Endothelial cell of umbilical vein (primary cell): Measurements from ENCODE around the gene MYO5B. TPM values are rescaled to one million over a fixed set of nuclear protein-coding genes. Genes with fewer than 3 reads are reported as not detected.

Experiments
- BruUV-seq: library from RNA; stranded (reverse); fragments of 400-500 nt; replicated peaks from 2 replicates; lab custom pipeline; 2021; lab: Mats Ljungman, UMichigan
- CTCF ChIA-PET: fragments of 300-600, 350-600 bp; sonication (Branson Sonifier 250); formaldehyde crosslinking; loops from one replicate; lab custom pipeline; 2021; ENCODE audit warnings: antibody characterized with exemption, inconsistent platforms; lab: Charles Lee
- POLR2A ChIA-PET: fragments of 300-600, 350-600 bp; sonication (Branson Sonifier 250); formaldehyde crosslinking; loops from one replicate; lab custom pipeline; 2021; ENCODE audit warnings: antibody characterized with exemption, inconsistent platforms; lab: Charles Lee
- DNase-seq: peaks from one replicate; pipeline ENCODE4 v3.0.0-alpha.2; 2011; ENCODE audit warnings: low read depth, low spot score
- FAIRE-seq: peaks from 2 replicates; lab custom pipeline; 2011; peaks lifted over from hg19 to GRCh38; lab: Jason Lieb, UNC
- H2AFZ ChIP-seq: 2 replicates; pipeline ENCODE4 v1.6.0; 2012; ENCODE audit warnings: low read depth, low read length, control low read depth, inconsistent platforms
- H3K27ac ChIP-seq: 2 replicates; pipeline ENCODE4 v1.5.1; 2011; ENCODE audit warnings: low read depth, mild to moderate bottlenecking, control low read depth, low read length, moderate library complexity; ENCODE audit not compliant: insufficient read depth
- H3K27me3 ChIP-seq, 2 experiments: 2 replicates each; pipeline versions ENCODE4 v1.6.0 to v1.6.1; 2011; ENCODE audit warnings: low read length in 2 of 2, mixed read lengths in 1 of 2; ENCODE audit not compliant: control insufficient read depth in 2 of 2, insufficient read depth in 2 of 2
- H3K36me3 ChIP-seq, 2 experiments: 2 replicates in 1 of 2; 3 replicates in 1 of 2; pipeline ENCODE4 v1.5.1; 2011; ENCODE audit warnings: low read length in 2 of 2, mild to moderate bottlenecking in 1 of 2, moderate library complexity in 1 of 2; ENCODE audit not compliant: control insufficient read depth in 2 of 2, insufficient read depth in 2 of 2; ENCODE audit errors: extremely low read depth in 1 of 2
- H3K4me1 ChIP-seq: 3 replicates; pipeline ENCODE4 v1.5.1; 2011; ENCODE audit warnings: mild to moderate bottlenecking, low read length; ENCODE audit not compliant: control insufficient read depth, insufficient read depth; ENCODE audit errors: extremely low read depth
- H3K4me2 ChIP-seq: 2 replicates; pipeline ENCODE4 v1.6.1; 2011; ENCODE audit warnings: low read length, control low read depth, mixed read lengths; ENCODE audit not compliant: insufficient read depth
- H3K4me3 ChIP-seq, 3 experiments: fragments of 200-600 bp in 1 of 3; sonication (generic), shearing (Covaris generic) in 1 of 3; replicated peaks in 1 of 3; 2 replicates each; pipeline ENCODE4 v1.5.1; 2011 to 2016; ENCODE audit warnings: control low read depth in 3 of 3, low read length in 3 of 3, mild to moderate bottlenecking in 2 of 3, inconsistent platforms in 1 of 3, low read depth in 1 of 3, moderate library complexity in 1 of 3; ENCODE audit not compliant: insufficient read depth in 1 of 3
- H3K79me2 ChIP-seq: 2 replicates; pipeline ENCODE4 v1.6.0; 2012; ENCODE audit warnings: low read length, inconsistent platforms; ENCODE audit not compliant: control insufficient read depth, insufficient read depth
- H3K9ac ChIP-seq: replicated peaks from 2 replicates; pipeline ENCODE3; 2011; ENCODE audit warnings: low read length, control low read depth; ENCODE audit not compliant: insufficient read depth; ENCODE audit errors: extremely low read depth
- H3K9me1 ChIP-seq: replicated peaks from 3 replicates; pipeline ENCODE4 v1.6.0; 2011; ENCODE audit warnings: mild to moderate bottlenecking, low read length; ENCODE audit not compliant: control insufficient read depth, insufficient read depth; ENCODE audit errors: extremely low read depth
- H3K9me3 ChIP-seq: replicated peaks from 2 replicates; pipeline ENCODE4 v1.5.1; 2012; ENCODE audit warnings: low read length, inconsistent platforms; ENCODE audit not compliant: control insufficient read depth, insufficient read depth
- H4K20me1 ChIP-seq: replicated peaks from 2 replicates; pipeline ENCODE3; 2011; ENCODE audit warnings: mild to moderate bottlenecking, low read length; ENCODE audit not compliant: control insufficient read depth, insufficient read depth; ENCODE audit errors: extremely low read depth
- EZH2 ChIP-seq: IDR thresholded peaks from 2 replicates; pipeline ENCODE4 v1.6.1; 2012; ENCODE audit warnings: borderline replicate concordance, low read depth, mild to moderate bottlenecking, moderate library complexity, low read length, inconsistent platforms; ENCODE audit not compliant: severe bottlenecking
- FOS ChIP-seq: IDR thresholded peaks from 2 replicates; pipeline ENCODE4 v1.6.1; 2011; ENCODE audit warnings: mild to moderate bottlenecking, low read length, moderate library complexity, borderline replicate concordance; ENCODE audit not compliant: insufficient read depth
- GATA2 ChIP-seq: IDR thresholded peaks from 2 replicates; pipeline ENCODE4 v1.7.0; 2011; ENCODE audit warnings: low read depth, mild to moderate bottlenecking, moderate library complexity, mixed read lengths, low read length; ENCODE audit not compliant: insufficient read length, insufficient read depth
- JUN ChIP-seq: IDR thresholded peaks from 2 replicates; pipeline ENCODE4 v1.6.1; 2011; ENCODE audit warnings: borderline replicate concordance, low read depth; ENCODE audit not compliant: insufficient read length, insufficient read depth
- MAX ChIP-seq: IDR thresholded peaks from 2 replicates; pipeline ENCODE4 v1.6.1; 2011; ENCODE audit not compliant: insufficient read depth, insufficient read length
- MYC ChIP-seq: IDR thresholded peaks from one replicate; pipeline ENCODE4 v1.6.1; 2011; ENCODE audit warnings: mild to moderate bottlenecking, low read depth, low read length
- POLR2A ChIP-seq: IDR thresholded peaks from 2 replicates; pipeline ENCODE4 v1.6.1; 2012; ENCODE audit warnings: low read depth, mild to moderate bottlenecking, control low read depth, low read length
- POLR2AphosphoS5 ChIP-seq: IDR thresholded peaks from 2 replicates; pipeline ENCODE4 v1.6.1; 2012; ENCODE audit warnings: low read depth, mild to moderate bottlenecking, control low read depth, low read length, moderate library complexity; ENCODE audit not compliant: insufficient read depth
- dilution Hi-C: fragments of 300-500 bp; cut with MboI; formaldehyde crosslinking; loops from one replicate; pipeline ENCODE4 v1.15.0; 2019; ENCODE audit warnings: low sequenced_read_pairs; ENCODE audit not compliant: extremely low pct_ligation_motif_present
- intact Hi-C: fragments of 100-400 bp; cut with micrococcal nuclease; formaldehyde crosslinking; loops from one replicate; pipeline ENCODE4 v1.10.0; 2022
- polyA plus RNA-seq, 4 experiments: library from polyadenylated mRNA; depleted of rRNA in 3 of 4; stranded (reverse) in 3 of 4; unstranded in 1 of 4; fragments of >200 nt; gene quantifications; 2 replicates each; pipeline versions ENCODE4 v1.2.1 to v1.2.3, GENCODE V29; 2011 to 2012; ENCODE audit warnings: missing spikeins in 1 of 4
- total RNA-seq: library from RNA; stranded (reverse); gene quantifications from 2 replicates; pipeline ENCODE4 v1.2.3, GENCODE V29; 2021
- TF ChIP-seq, protein P1 (sequence below), 2 donors: IDR thresholded peaks; 1 replicate in 1 of 2; 2 replicates in 1 of 2; pipeline ENCODE4 v1.5.1; 2011; ENCODE audit warnings: low read length in 2 of 2, mild to moderate bottlenecking in 2 of 2, moderate library complexity in 2 of 2, control low read depth in 1 of 2, inconsistent platforms in 1 of 2, low read depth in 1 of 2; ENCODE audit not compliant: insufficient read depth in 1 of 2; ENCODE audit errors: extremely low read depth in 1 of 2

MYO5B gene
- total and polyA plus RNA-seq, 2 donors (not counting 3 experiments of a cell fraction or from before 2014, with no cell fraction given) = 0.54 to 1.1 TPM

GRCh38 chr18:50240080-50240563 is 45.2 kb upstream of the MYO5B start:
- Histone ChIP-seq H2AFZ (no peak overlapping the region), H3K9ac (no peak overlapping the region), H3K4me1 (no peaks in the 10 kb centered on the region), H4K20me1 (no peaks in the 10 kb centered on the region), H3K9me3 (no peaks in the 10 kb centered on the region), H3K27me3 (no peaks in the 10 kb centered on the region), H3K79me2 (no peaks in the 10 kb centered on the region), H3K36me3 (no peaks in the 10 kb centered on the region), H3K4me3 (no peak overlapping the region), H3K27ac (no peak overlapping the region), H3K9me1 (no peaks in the 10 kb centered on the region), H3K4me2 (no peak overlapping the region)
- no peak for FAIRE-seq
- TF ChIP-seq POLR2A = no peak
- TF ChIP-seq, protein P1, sequence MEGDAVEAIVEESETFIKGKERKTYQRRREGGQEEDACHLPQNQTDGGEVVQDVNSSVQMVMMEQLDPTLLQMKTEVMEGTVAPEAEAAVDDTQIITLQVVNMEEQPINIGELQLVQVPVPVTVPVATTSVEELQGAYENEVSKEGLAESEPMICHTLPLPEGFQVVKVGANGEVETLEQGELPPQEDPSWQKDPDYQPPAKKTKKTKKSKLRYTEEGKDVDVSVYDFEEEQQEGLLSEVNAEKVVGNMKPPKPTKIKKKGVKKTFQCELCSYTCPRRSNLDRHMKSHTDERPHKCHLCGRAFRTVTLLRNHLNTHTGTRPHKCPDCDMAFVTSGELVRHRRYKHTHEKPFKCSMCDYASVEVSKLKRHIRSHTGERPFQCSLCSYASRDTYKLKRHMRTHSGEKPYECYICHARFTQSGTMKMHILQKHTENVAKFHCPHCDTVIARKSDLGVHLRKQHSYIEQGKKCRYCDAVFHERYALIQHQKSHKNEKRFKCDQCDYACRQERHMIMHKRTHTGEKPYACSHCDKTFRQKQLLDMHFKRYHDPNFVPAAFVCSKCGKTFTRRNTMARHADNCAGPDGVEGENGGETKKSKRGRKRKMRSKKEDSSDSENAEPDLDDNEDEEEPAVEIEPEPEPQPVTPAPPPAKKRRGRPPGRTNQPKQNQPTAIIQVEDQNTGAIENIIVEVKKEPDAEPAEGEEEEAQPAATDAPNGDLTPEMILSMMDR (IDR thresholded peaks at IDR 0.05; ENCODE audit: extremely low read depth in 1 of 2, insufficient read depth in 1 of 2, low read depth in 1 of 2, low read length in 2 of 2) = no peak
- no peak for TF ChIP-seq POLR2AphosphoS5
- no peak for TF ChIP-seq JUN
- no peak for TF ChIP-seq EZH2
- no peak for TF ChIP-seq GATA2
- no peak for TF ChIP-seq FOS
- no peak for TF ChIP-seq MYC
- no peak for TF ChIP-seq MAX
- CTCF ChIA-PET = no interaction called here
- DNase-seq = no peak
- intact Hi-C loops (no loop called here), dilution Hi-C loops (no loop called here)
- POLR2A ChIA-PET = no interaction called here
- BruUV-seq = no TSS peak
